ENCODE data around the gene ELAVL1. TPM values are rescaled to one million over a fixed set of nuclear protein-coding genes. Genes with fewer than 3 reads are reported as not detected.
A peak's percentile ranks its signal among the peaks of the same experiment; 100 is the strongest.

Gene ELAVL1
- total and polyA plus RNA-seq, 9 of the 15 experiments (the other 6 are each of a cell fraction or from before 2014, with no cell fraction given), result 4.3 to 172 (median 69.2) TPM

DNA sequence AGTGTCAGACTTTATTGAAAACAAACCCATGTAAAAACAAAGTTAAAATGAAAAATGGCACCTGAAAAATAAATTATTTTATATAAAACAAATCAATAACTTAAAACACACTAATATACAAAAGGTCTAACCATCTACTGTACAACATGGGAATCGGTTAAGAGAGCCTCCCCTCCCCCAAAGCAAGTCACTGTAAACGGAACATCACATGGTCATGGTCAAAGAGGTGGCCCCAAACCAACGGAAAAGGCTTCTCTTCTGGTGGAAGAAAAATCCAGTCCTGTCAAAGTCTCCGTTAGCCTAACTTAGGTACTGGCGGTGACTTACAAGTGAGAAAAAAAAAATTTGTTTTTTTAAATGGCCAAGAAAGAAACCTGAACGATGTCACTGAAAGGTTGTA, 46.2 kb downstream of the ELAVL1 start (continued):
- TF ChIP-seq, protein P1, sequence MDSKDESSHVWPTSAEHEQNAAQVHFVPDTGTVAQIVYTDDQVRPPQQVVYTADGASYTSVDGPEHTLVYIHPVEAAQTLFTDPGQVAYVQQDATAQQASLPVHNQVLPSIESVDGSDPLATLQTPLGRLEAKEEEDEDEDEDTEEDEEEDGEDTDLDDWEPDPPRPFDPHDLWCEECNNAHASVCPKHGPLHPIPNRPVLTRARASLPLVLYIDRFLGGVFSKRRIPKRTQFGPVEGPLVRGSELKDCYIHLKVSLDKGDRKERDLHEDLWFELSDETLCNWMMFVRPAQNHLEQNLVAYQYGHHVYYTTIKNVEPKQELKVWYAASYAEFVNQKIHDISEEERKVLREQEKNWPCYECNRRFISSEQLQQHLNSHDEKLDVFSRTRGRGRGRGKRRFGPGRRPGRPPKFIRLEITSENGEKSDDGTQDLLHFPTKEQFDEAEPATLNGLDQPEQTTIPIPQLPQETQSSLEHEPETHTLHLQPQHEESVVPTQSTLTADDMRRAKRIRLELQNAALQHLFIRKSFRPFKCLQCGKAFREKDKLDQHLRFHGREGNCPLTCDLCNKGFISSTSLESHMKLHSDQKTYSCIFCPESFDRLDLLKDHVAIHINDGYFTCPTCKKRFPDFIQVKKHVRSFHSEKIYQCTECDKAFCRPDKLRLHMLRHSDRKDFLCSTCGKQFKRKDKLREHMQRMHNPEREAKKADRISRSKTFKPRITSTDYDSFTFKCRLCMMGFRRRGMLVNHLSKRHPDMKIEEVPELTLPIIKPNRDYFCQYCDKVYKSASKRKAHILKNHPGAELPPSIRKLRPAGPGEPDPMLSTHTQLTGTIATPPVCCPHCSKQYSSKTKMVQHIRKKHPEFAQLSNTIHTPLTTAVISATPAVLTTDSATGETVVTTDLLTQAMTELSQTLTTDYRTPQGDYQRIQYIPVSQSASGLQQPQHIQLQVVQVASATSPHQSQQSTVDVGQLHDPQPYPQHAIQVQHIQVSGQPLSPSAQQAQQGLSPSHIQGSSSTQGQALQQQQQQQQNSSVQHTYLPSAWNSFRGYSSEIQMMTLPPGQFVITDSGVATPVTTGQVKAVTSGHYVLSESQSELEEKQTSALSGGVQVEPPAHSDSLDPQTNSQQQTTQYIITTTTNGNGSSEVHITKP (IDR thresholded peaks at IDR 0.05; ENCODE audit: partially characterized antibody), result no peak
- TF ChIP-seq, protein P2, sequence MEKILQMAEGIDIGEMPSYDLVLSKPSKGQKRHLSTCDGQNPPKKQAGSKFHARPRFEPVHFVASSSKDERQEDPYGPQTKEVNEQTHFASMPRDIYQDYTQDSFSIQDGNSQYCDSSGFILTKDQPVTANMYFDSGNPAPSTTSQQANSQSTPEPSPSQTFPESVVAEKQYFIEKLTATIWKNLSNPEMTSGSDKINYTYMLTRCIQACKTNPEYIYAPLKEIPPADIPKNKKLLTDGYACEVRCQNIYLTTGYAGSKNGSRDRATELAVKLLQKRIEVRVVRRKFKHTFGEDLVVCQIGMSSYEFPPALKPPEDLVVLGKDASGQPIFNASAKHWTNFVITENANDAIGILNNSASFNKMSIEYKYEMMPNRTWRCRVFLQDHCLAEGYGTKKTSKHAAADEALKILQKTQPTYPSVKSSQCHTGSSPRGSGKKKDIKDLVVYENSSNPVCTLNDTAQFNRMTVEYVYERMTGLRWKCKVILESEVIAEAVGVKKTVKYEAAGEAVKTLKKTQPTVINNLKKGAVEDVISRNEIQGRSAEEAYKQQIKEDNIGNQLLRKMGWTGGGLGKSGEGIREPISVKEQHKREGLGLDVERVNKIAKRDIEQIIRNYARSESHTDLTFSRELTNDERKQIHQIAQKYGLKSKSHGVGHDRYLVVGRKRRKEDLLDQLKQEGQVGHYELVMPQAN (IDR thresholded peaks at IDR 0.05; ENCODE audit: borderline replicate concordance), result no peak
- TF ChIP-seq PHTF2 (CRISPR knock-in tag; IDR thresholded peaks at IDR 0.05) (no peak), GABPB2 (CRISPR knock-in tag; conservative IDR thresholded peaks at IDR 0.05) (no peak), ERF (CRISPR knock-in tag; IDR thresholded peaks at IDR 0.05) (no peak), ZNF764 (CRISPR knock-in tag; IDR thresholded peaks at IDR 0.05; ENCODE audit: low read depth) (no peak), SLC30A9 (CRISPR knock-in tag; IDR thresholded peaks at IDR 0.05) (no peak), CXXC5 (CRISPR knock-in tag; IDR thresholded peaks at IDR 0.05) (0 out of 2 replicates have a peak, but pooled peaks have one; percentile 28), EP300 (IDR thresholded peaks at IDR 0.05; ENCODE audit: low read length) (peak; percentile 18; the same call in 1 of the 2 replicates)
- TF ChIP-seq, protein P3, sequence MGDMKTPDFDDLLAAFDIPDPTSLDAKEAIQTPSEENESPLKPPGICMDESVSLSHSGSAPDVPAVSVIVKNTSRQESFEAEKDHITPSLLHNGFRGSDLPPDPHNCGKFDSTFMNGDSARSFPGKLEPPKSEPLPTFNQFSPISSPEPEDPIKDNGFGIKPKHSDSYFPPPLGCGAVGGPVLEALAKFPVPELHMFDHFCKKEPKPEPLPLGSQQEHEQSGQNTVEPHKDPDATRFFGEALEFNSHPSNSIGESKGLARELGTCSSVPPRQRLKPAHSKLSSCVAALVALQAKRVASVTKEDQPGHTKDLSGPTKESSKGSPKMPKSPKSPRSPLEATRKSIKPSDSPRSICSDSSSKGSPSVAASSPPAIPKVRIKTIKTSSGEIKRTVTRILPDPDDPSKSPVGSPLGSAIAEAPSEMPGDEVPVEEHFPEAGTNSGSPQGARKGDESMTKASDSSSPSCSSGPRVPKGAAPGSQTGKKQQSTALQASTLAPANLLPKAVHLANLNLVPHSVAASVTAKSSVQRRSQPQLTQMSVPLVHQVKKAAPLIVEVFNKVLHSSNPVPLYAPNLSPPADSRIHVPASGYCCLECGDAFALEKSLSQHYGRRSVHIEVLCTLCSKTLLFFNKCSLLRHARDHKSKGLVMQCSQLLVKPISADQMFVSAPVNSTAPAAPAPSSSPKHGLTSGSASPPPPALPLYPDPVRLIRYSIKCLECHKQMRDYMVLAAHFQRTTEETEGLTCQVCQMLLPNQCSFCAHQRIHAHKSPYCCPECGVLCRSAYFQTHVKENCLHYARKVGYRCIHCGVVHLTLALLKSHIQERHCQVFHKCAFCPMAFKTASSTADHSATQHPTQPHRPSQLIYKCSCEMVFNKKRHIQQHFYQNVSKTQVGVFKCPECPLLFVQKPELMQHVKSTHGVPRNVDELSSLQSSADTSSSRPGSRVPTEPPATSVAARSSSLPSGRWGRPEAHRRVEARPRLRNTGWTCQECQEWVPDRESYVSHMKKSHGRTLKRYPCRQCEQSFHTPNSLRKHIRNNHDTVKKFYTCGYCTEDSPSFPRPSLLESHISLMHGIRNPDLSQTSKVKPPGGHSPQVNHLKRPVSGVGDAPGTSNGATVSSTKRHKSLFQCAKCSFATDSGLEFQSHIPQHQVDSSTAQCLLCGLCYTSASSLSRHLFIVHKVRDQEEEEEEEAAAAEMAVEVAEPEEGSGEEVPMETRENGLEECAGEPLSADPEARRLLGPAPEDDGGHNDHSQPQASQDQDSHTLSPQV (IDR thresholded peaks at IDR 0.05), result 0 out of 2 replicates have a peak, but pooled peaks have one; percentile 15
- TF ChIP-seq, protein P4, sequence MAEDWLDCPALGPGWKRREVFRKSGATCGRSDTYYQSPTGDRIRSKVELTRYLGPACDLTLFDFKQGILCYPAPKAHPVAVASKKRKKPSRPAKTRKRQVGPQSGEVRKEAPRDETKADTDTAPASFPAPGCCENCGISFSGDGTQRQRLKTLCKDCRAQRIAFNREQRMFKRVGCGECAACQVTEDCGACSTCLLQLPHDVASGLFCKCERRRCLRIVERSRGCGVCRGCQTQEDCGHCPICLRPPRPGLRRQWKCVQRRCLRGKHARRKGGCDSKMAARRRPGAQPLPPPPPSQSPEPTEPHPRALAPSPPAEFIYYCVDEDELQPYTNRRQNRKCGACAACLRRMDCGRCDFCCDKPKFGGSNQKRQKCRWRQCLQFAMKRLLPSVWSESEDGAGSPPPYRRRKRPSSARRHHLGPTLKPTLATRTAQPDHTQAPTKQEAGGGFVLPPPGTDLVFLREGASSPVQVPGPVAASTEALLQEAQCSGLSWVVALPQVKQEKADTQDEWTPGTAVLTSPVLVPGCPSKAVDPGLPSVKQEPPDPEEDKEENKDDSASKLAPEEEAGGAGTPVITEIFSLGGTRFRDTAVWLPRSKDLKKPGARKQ (CRISPR knock-in tag; IDR thresholded peaks at IDR 0.05), result no peak
